GM10266 (cell line): ENCODE results near the gene GYPE.
"Not testable (repeated sequence)": the region's sequence is repeated elsewhere in the genome, so short reads cannot be mapped to it uniquely, and the experiment has no call there.

Experiments
- DNase-seq: peaks from one replicate; pipeline ENCODE4 v3.0.0; 2012; ENCODE audit errors: extremely low spot score
- CTCF ChIP-seq: IDR thresholded peaks from 2 replicates; pipeline ENCODE4 v1.5.1; 2012; ENCODE audit warnings: mild to moderate bottlenecking, low read depth; ENCODE audit not compliant: control insufficient read depth, insufficient read depth; ENCODE audit errors: missing control alignments

The GYPE gene

GRCh38 chr4:143905440-143905839, at the start of gene GYPE:
GYPE (minus strand) TSS chr4:143905559; CDS start chr4:143905507, 52 bp downstream.
- not testable (repeated sequence) for DNase-seq

DNA sequence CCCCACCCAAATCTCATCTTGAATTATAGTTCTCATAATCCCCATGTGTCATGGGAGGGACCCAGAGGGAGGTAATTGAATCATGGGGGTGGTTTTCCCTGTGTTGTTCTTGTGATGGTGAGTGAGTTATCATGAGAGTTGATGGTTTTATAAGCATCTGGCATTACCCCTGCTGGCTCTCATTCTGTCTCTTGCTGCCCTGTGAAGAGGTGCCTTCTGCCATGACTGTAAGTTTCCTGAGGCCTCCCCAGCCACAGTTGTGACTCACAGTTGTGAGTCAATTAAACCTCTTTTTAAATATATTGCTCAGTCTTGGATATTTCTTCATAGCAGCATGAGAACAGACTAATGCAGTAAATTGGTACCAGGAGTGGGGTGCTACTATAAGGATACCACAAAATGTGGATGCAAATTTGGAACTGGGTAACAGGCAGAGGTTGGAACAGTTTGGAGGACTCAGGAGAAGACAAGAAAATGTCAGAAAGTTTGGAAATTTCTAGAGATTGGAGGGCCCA, 46.2 kb upstream of the GYPE start:
- not testable (repeated sequence) for DNase-seq

DNA sequence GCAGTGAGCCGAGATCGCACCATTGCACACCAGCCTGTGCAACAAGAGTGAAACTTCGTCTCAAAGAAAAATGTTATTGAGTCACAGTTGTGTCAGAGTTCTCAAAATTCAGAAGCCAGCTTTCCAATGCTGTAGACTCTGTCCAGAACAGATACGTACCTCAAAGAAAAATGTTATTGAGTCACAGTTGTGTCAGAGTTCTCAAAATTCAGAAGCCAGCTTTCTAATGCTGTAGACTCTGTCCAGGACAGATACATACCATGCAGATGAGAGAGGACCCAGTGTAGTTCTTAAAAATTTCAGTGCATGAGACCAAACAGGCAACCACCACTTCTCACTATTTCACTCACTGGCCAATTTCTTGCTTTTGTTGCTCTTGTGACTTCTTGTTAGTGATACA, 45.6 kb upstream of the GYPE start:
- DNase-seq = not testable (repeated sequence)

- DNase-seq = not testable (repeated sequence)
Measured at GRCh38 chr4:143950185-143950584, 44.8 kb upstream of the GYPE start.

GRCh38 chr4:143947493-143947892, 42.1 kb upstream of the GYPE start:
- DNase-seq = not testable (repeated sequence)

- not testable (repeated sequence) for DNase-seq
Measured at GRCh38 chr4:143940708-143941107, 35.3 kb upstream of the GYPE start.

- DNase-seq = no peak
- TF ChIP-seq CTCF = no peak
Measured at GRCh38 chr4:143939528-143939927, 34.2 kb upstream of the GYPE start.

- not testable (repeated sequence) for DNase-seq
Measured at GRCh38 chr4:143938890-143939289, 33.5 kb upstream of the GYPE start.

DNA sequence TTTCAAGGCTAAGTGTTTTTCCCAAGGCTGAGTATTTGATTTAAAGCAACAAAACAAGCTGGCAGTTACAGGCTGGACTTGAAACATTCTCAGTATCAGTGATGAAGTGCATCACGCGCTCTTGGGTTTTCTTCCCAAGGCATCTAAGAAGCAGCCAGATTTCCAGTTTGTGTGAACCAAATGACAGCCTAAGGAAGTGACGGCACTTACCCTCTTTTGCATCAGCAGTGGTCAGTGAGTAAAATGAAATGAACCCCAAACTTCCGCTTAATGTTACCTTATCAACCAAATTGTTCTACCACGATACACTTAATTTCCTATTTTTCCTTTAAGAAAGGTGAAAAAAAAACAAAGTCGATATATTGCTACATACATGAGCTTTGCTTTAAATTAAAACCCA, 15.8 kb upstream of the GYPE start:
- TF ChIP-seq CTCF = no peak
- DNase-seq = no peak

DNA sequence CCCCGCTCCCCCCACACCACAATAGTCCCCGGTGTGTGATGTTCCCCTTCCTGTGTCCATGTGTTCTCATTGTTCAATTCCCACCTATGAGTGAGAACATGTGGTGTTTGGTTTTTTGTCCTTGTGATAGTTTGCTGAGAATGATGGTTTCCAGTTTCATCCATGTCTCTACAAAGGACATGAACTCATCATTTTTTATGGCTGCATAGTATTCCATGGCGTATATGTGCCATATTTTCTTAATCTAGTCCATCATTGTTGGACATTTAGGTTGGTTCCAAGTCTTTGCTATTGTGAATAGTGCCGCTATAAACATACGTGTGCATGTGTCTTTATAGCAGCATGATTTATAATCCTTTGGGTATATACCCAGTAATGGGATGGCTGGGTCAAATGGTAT, 11.1 kb upstream of the GYPE start:
- DNase-seq = not testable (repeated sequence)

- not testable (repeated sequence) for DNase-seq
Measured at GRCh38 chr4:143912478-143912877, 7.1 kb upstream of the GYPE start.

DNA sequence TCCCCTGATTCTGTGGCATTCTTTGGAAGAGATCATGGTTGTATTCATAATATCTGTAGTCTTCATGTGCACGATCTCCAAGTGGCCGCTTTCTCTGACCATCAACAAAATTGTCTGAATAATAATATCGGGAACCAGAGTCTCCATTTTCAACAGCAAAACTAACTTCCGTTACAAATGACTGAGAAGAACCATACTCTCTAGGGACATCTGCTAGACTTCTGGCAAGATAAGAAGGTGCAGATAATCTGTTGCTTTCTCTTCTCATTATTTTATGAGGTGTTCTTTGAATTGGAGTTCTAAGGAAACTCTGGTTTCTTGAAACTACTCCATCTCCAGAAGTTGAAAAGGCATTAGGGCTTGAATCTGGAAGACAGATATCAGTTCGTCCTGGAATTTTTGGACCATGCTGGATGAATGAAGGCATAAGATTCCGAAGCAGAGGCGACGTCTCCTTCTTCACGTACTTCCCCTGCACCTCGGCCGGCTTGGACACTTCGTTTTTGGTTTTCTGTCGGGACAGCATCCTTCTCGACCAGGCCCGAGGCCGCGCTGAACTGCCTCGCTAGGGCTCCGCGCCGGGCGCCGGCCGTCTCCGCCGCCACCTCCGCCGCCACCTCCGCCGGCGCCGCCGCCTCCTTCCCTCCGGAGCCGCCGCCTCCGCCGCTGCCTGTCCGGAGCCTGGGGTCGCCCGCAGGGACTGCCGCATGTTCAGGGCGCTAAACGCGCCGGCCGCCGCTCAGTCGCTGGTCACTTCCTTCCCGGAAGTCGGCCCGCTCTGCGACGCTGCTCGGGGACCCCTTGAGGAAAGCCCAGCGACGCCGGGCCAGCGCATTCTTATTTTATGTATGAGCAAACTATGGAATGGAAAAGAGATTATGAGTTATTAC, 6.4 kb upstream of the GYPE start:
- DNase-seq = peak; percentile 12

DNA sequence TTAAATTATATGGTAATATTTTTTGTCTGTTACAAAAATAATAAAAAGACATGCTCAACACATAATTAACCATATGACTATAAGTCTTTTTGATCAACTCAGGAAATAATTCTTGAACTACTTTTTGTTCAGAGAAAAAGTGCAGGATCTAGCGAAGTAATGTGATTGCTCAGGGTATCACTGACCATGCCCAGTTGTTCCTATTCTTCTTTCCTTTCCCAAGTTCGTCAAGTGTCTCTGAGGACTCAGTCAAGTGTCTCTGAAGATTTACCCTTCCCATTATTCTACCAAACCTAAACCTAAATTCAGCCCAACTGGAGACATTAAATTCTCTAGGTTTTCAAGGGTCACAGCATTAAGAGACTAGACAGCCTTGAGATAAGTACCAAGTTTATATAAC, 5.5 kb upstream of the GYPE start:
- DNase-seq = not testable (repeated sequence)

DNA sequence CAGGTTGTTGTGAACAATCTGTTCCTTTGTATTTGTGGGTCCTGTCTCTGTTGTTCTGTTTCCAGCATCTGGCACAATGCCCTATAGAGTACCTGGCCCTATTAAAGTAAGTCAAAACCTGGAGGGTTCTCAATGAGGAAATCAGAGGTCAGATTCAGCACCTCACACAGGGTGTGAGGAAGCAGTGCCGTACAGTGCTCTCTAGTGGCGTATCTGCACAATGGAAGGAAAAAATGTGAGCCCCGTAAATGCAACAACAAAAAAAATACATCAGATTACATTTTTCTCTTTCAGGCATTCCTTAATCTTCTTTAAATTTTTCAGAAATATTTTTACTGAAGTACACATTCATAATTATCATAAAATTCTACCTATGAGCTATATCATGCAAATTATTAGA, 2.5 kb upstream of the GYPE start:
- TF ChIP-seq CTCF = peak; percentile 60
- peak; percentile 26 for DNase-seq

DNA sequence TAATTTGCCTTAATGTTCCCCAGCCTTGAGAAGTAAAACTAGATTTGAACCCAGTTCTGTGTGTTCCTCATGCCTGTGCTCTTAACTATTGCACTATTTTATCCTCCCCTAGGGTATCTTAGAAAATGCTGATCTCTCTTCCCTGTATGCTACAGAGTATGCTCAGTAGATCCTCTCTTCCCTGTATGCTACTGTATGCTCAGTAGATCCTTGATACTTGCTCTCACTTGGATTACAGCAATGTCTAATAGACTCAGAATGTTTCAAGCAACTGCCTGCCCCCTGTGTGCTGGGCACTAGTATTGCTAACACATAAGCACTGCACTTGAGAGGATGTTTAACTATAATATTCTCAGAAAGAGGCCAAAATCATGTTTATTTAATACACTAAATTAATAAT, 928 bp downstream of the GYPE start:
- DNase-seq = not testable (repeated sequence)

DNA sequence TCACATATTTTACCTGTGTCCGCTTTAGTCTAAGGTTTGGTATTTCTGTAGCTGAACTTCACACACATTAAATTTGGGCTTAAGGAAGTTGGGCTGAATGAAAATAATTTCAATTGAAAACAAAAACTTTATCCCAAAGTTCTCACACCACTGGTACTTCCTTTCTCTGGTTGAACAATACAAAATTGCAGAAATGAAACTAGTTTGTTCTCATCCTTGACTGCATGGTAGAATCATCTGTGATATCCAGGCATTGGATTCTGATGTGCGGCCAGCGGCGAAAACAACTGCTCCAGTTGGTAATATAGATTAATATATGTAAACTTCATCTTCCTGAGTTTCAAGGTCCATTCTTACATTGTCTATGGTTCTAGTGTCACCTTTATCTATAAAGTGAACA, 15.0 kb downstream of the GYPE start:
- not testable (repeated sequence) for DNase-seq

GRCh38 chr4:143888189-143888588, 17.2 kb downstream of the GYPE start:
- not testable (repeated sequence) for DNase-seq

DNA sequence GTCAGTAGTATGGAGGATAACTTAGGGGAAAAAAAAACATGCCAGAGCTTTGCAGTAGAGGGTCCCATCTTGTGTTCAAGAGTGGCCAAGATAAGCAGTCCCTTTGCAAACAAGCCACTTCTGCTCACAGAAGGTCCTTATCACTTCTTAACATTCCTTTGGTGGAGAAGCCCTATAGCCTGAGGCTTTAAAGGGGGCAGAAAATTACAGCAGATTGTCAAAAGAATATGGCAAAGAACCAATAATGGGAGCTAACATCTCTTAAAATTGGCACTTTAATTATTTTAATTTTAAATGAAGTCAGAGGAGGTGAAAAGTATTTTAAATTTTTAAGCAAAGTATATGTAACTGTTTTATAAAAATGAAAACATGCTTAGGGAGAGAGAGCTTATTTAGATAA, 20.4 kb downstream of the GYPE start:
- DNase-seq = not testable (repeated sequence)
